ENCODE data around the gene ADGRB2. TPM values are rescaled to one million over a fixed set of nuclear protein-coding genes. Genes with fewer than 3 reads are reported as not detected.

The ADGRB2 gene
- total RNA-seq, 2 experiments from 2014 or later = 0.39 to 0.71 TPM

DNA sequence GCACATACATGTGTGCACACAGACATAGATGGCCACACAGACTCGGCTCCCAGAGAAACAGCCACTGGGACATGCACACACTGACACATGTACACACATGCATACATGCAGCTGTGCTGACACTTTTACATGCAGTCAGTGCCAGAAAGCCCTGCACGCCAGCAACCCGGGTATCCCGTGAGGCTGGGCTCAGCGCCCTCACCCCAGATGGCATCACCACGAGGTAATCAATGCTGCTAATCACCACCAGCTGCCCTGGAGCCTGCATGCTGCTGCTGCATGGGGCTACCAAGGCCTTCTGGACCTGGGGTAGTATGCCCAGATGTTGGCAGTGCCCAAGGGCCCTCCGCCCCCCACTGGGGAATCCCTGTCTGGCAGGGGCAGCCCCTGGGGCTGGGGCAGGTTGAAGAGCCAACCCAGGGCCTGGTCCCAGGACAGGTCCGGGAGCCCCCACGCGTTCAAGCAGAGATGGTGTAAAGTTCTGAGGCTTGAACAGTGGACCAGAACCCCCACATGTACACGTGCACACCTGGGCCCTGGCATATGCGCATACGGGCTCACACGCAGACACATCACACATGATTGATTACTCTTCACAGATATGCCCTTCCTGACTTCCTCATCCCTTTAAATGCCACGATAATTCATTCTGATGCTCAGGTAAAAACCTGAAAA is 57.6 kb downstream of the ADGRB2 start:
- H3K4me1 Mint-ChIP-seq (ENCODE audit: low read depth) = peaks cover 24% of the 10 kb centered on the region
- CTCF ChIA-PET = no interaction called here
- H3K4me3 Mint-ChIP-seq = no peak overlapping the region
- no peak for ATAC-seq (ENCODE audit: poor library complexity)
- peaks cover 66% of the 10 kb centered on the region for H3K27me3 Mint-ChIP-seq
- no peaks in the 10 kb centered on the region for H3K9me3 Mint-ChIP-seq
- no peak overlapping the region for H3K27ac Mint-ChIP-seq
- H3K27ac ChIP-seq (ENCODE audit: low read depth in 1 of 2, low read length in 2 of 2) = no peak overlapping the region
- DNase-seq = no peak
- H3K36me3 Mint-ChIP-seq (ENCODE audit: low read depth) = no peaks in the 10 kb centered on the region
- no peaks in the 10 kb centered on the region for H3K9me3 ChIP-seq (ENCODE audit: control insufficient read depth in 1 of 2, insufficient read depth in 1 of 2, low read length in 2 of 2)
- peaks cover 21% of the 10 kb centered on the region for H3K4me1 ChIP-seq (ENCODE audit: insufficient read depth, low read length)
- no peaks in the 10 kb centered on the region for H3K36me3 ChIP-seq (ENCODE audit: insufficient read depth, low read length)
- TF ChIP-seq, protein P1, sequence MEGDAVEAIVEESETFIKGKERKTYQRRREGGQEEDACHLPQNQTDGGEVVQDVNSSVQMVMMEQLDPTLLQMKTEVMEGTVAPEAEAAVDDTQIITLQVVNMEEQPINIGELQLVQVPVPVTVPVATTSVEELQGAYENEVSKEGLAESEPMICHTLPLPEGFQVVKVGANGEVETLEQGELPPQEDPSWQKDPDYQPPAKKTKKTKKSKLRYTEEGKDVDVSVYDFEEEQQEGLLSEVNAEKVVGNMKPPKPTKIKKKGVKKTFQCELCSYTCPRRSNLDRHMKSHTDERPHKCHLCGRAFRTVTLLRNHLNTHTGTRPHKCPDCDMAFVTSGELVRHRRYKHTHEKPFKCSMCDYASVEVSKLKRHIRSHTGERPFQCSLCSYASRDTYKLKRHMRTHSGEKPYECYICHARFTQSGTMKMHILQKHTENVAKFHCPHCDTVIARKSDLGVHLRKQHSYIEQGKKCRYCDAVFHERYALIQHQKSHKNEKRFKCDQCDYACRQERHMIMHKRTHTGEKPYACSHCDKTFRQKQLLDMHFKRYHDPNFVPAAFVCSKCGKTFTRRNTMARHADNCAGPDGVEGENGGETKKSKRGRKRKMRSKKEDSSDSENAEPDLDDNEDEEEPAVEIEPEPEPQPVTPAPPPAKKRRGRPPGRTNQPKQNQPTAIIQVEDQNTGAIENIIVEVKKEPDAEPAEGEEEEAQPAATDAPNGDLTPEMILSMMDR (IDR thresholded peaks at IDR 0.05) = no peak
- H3K27me3 ChIP-seq (ENCODE audit: control insufficient read depth in 1 of 2, insufficient read depth in 2 of 2, low read length in 2 of 2) = peaks cover 23 to 28% of the 10 kb centered on the region in 2 experiments
- H3K4me3 ChIP-seq (ENCODE audit: low read length) = no peak overlapping the region
- intact Hi-C loops (cut with DNase I, micrococcal nuclease) = no loop called here
- POLR2A ChIA-PET = no interaction called here

GRCh38 chr1:31705080-31705866 is 58.9 kb downstream of the ADGRB2 start:
- no peak overlapping the region for H3K4me3 Mint-ChIP-seq
- no peaks in the 10 kb centered on the region for H3K9me3 ChIP-seq (ENCODE audit: control insufficient read depth in 1 of 2, insufficient read depth in 1 of 2, low read length in 2 of 2)
- POLR2A ChIA-PET = no interaction called here
- peaks cover 30% of the 10 kb centered on the region for H3K4me1 ChIP-seq (ENCODE audit: insufficient read depth, low read length)
- peak; percentile 64 for ATAC-seq (ENCODE audit: poor library complexity)
- H3K27ac ChIP-seq (ENCODE audit: low read depth in 1 of 2, low read length in 2 of 2) = no peak overlapping the region
- peak; percentile 8 to 80 (median 36) for DNase-seq
- H3K36me3 ChIP-seq (ENCODE audit: insufficient read depth, low read length) = no peaks in the 10 kb centered on the region
- H3K27me3 ChIP-seq (ENCODE audit: control insufficient read depth in 1 of 2, insufficient read depth in 2 of 2, low read length in 2 of 2) = peaks cover 23 to 26% of the 10 kb centered on the region in 2 experiments
- no peak overlapping the region for H3K4me3 ChIP-seq (ENCODE audit: low read length)
- H3K36me3 Mint-ChIP-seq (ENCODE audit: low read depth) = no peaks in the 10 kb centered on the region
- CTCF ChIA-PET = interaction anchor here (1.9 kb wide), 1 partner anchor 9 kb away, joined by 7 read pairs; no protein-coding TSS in a partner anchor
- H3K27me3 Mint-ChIP-seq = peaks cover 63% of the 10 kb centered on the region
- TF ChIP-seq, protein P1 (IDR thresholded peaks at IDR 0.05) = no peak
- H3K4me1 Mint-ChIP-seq (ENCODE audit: low read depth) = peaks cover 31% of the 10 kb centered on the region
- intact Hi-C loops (cut with DNase I, micrococcal nuclease) = no loop called here
- H3K27ac Mint-ChIP-seq = no peak overlapping the region
- H3K9me3 Mint-ChIP-seq = no peaks in the 10 kb centered on the region

DNA sequence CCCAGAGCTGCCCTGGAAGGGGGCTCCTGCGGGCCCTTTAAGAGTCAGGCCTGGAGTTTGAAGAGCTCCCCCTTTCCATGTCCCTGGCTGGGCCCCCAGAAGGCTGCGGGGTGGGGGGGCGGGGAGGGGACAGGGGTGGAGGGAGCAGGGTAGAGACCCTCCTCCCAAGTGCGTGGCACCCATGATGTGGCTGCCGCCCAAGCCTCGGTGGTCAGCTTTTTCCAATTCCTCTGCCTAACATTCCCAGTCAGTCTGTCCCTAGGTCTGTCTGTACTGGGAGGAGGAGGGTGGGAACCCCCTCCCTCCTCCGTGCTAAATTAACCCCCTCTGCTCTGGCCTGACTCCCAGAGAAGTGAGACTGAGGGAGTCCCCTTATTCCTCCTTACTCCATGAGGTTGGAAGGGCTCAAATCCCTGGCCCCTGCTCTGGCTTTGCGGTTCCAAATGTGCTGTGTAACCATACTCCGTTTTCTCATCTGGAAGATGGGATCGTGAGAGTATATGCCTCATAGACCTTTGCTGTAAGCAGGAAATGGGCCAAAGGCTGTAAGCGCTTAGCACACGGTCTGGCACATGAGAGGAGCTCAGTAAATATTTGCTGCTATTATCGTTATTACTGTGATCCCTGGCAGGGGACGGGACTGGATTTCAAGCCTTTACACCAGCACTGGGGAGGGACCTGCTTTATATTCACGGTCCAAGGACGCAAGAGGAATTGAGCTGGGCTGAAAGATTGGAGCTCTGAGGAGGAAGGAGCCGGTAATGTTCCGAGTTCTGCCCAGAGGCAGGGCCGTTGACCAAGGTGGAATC is 59.7 kb downstream of the ADGRB2 start:
- TF ChIP-seq, protein P1 (IDR thresholded peaks at IDR 0.05) = no peak
- POLR2A ChIA-PET = interaction anchor here (0.6 kb wide), 1 partner anchor 58 kb away, joined by 3 read pairs; no protein-coding TSS in a partner anchor
- H3K4me1 Mint-ChIP-seq (ENCODE audit: low read depth) = peaks cover 36% of the 10 kb centered on the region
- H3K9me3 Mint-ChIP-seq = no peaks in the 10 kb centered on the region
- H3K4me3 Mint-ChIP-seq = no peak overlapping the region
- DNase-seq (no peak), ATAC-seq (ENCODE audit: poor library complexity) (no peak)
- Histone ChIP-seq H3K4me1 (ENCODE audit: insufficient read depth, low read length) (peaks cover 38% of the 10 kb centered on the region), H3K9me3 (ENCODE audit: control insufficient read depth in 1 of 2, insufficient read depth in 1 of 2, low read length in 2 of 2) (no peaks in the 10 kb centered on the region), H3K27me3 (ENCODE audit: control insufficient read depth in 1 of 2, insufficient read depth in 2 of 2, low read length in 2 of 2) (peaks cover 23 to 26% of the 10 kb centered on the region in 2 experiments), H3K4me3 (ENCODE audit: low read length) (no peak overlapping the region), H3K27ac (ENCODE audit: low read depth in 1 of 2, low read length in 2 of 2) (no peak overlapping the region), H3K36me3 (ENCODE audit: insufficient read depth, low read length) (no peaks in the 10 kb centered on the region)
- CTCF ChIA-PET = interaction anchor here (1.9 kb wide), 1 partner anchor 10 kb away, joined by 7 read pairs; no protein-coding TSS in a partner anchor
- intact Hi-C loops (cut with DNase I, micrococcal nuclease) = no loop called here
- peaks cover 63% of the 10 kb centered on the region for H3K27me3 Mint-ChIP-seq
- no peaks in the 10 kb centered on the region for H3K36me3 Mint-ChIP-seq (ENCODE audit: low read depth)
- no peak overlapping the region for H3K27ac Mint-ChIP-seq

Measured in CD4-positive, alpha-beta T cell (primary cell).